DOHH2 (cell line): ENCODE data around the gene INSC.

Source experiments
- H3F3A ChIP-seq: fragments of 200-600 bp; sonication (generic), shearing (Covaris generic); 2 replicates; pipeline ENCODE4 v1.6.0; 2016; ENCODE audit warnings: antibody characterized with exemption, mild to moderate bottlenecking; ENCODE audit not compliant: control insufficient read depth, insufficient read depth
- H3K27ac ChIP-seq: fragments of 200-600 bp; sonication (generic); 2 replicates; pipeline ENCODE4 v1.5.1; 2014; ENCODE audit warnings: low read depth, mild to moderate bottlenecking, low read length, moderate library complexity
- H3K27me3 ChIP-seq: fragments of 200-600 bp; sonication (generic); 2 replicates; pipeline ENCODE4 v1.6.1; 2014; ENCODE audit warnings: mild to moderate bottlenecking, low read length, mixed read lengths; ENCODE audit not compliant: control insufficient read depth
- H3K36me3 ChIP-seq: fragments of 200-600 bp; sonication (generic); 2 replicates; pipeline ENCODE4 v1.6.1; 2014; ENCODE audit warnings: mild to moderate bottlenecking, low read length, moderate library complexity, mixed read lengths; ENCODE audit not compliant: control insufficient read depth
- H3K4me1 ChIP-seq: fragments of 200-600 bp; sonication (generic); 2 replicates; pipeline ENCODE4 v1.6.1; 2014; ENCODE audit warnings: mild to moderate bottlenecking, low read length, mixed read lengths; ENCODE audit not compliant: control insufficient read depth
- H3K4me2 ChIP-seq: fragments of 200-600 bp; sonication (generic); 2 replicates; pipeline ENCODE4 v1.6.0; 2014; ENCODE audit warnings: mild to moderate bottlenecking, low read length, moderate library complexity
- H3K4me3 ChIP-seq: fragments of 200-600 bp; sonication (generic); 2 replicates; pipeline ENCODE4 v1.5.1; 2014; ENCODE audit warnings: mild to moderate bottlenecking, low read length, mixed read lengths
- H3K79me2 ChIP-seq: fragments of 200-600 bp; sonication (generic); 2 replicates; pipeline ENCODE4 v1.6.1; 2014; ENCODE audit warnings: mild to moderate bottlenecking, low read length, mixed read lengths; ENCODE audit not compliant: control insufficient read depth
- H3K9me2 ChIP-seq: fragments of 200-600 bp; sonication (generic); replicated peaks from 2 replicates; pipeline ENCODE4 v1.6.1; 2014; ENCODE audit warnings: mild to moderate bottlenecking, low read length, mixed read lengths; ENCODE audit not compliant: control insufficient read depth
- H3K9me3 ChIP-seq: fragments of 200-600 bp; sonication (generic); 2 replicates; pipeline ENCODE4 v1.6.1; 2014; ENCODE audit warnings: antibody characterized with exemption, low read length, mixed read lengths; ENCODE audit not compliant: control insufficient read depth, insufficient read depth
- H4K20me1 ChIP-seq: fragments of 200-600 bp; sonication (generic); 2 replicates; pipeline ENCODE4 v1.6.0; 2014; ENCODE audit warnings: low read depth, mild to moderate bottlenecking, antibody characterized with exemption, low read length, moderate library complexity; ENCODE audit not compliant: control insufficient read depth, insufficient read depth
- CTCF ChIP-seq: fragments of 200-600 bp; sonication (generic); IDR thresholded peaks from one replicate; pipeline ENCODE4 v1.5.1; 2014; ENCODE audit warnings: antibody characterized with exemption, mild to moderate bottlenecking, low read depth, low read length; ENCODE audit not compliant: poor library complexity, severe bottlenecking
- EZH2phosphoT487 ChIP-seq: fragments of 200-600 bp; sonication (generic); IDR thresholded peaks from 2 replicates; pipeline ENCODE4 v1.6.1; 2017; ENCODE audit warnings: borderline replicate concordance, mild to moderate bottlenecking, antibody characterized with exemption, low read length, moderate library complexity, mixed read lengths

Gene INSC

GRCh38 chr11:15115686-15116085, 963 bp downstream of the INSC start:
- H3K27me3 ChIP-seq, result no peaks in the 10 kb centered on the region
- no peaks in the 10 kb centered on the region for H3K9me3 ChIP-seq
- H3K27ac ChIP-seq, result no peak overlapping the region
- H3K36me3 ChIP-seq, result no peaks in the 10 kb centered on the region
- H3K4me1 ChIP-seq, result peaks cover 16% of the 10 kb centered on the region
- H3K4me3 ChIP-seq, result no peak overlapping the region
- H3F3A ChIP-seq, result 0 out of 2 replicates have a peak, but pooled peaks cover 5% of the 10 kb centered on the region
- H3K4me2 ChIP-seq, result no peak overlapping the region
- H3K79me2 ChIP-seq, result no peaks in the 10 kb centered on the region
- H3K9me2 ChIP-seq, result no peaks in the 10 kb centered on the region
- TF ChIP-seq CTCF (no peak), EZH2phosphoT487 (no peak)
- no peaks in the 10 kb centered on the region for H4K20me1 ChIP-seq

GRCh38 chr11:15117751-15118150, 3.0 kb downstream of the INSC start:
- H3K4me3 ChIP-seq, result no peak overlapping the region
- TF ChIP-seq CTCF (no peak), EZH2phosphoT487 (no peak)
- no peaks in the 10 kb centered on the region for H3K9me3 ChIP-seq
- no peaks in the 10 kb centered on the region for H3K36me3 ChIP-seq
- no peak overlapping the region for H3K27ac ChIP-seq
- 0 out of 2 replicates have a peak, but pooled peaks cover 3% of the 10 kb centered on the region for H3K27me3 ChIP-seq
- H3F3A ChIP-seq, result 0 out of 2 replicates have a peak, but pooled peaks cover 4% of the 10 kb centered on the region
- no peaks in the 10 kb centered on the region for H3K79me2 ChIP-seq
- no peaks in the 10 kb centered on the region for H4K20me1 ChIP-seq
- H3K4me2 ChIP-seq, result no peak overlapping the region
- peaks cover 16% of the 10 kb centered on the region for H3K4me1 ChIP-seq
- no peaks in the 10 kb centered on the region for H3K9me2 ChIP-seq

GRCh38 chr11:15118431-15118830, 3.7 kb downstream of the INSC start:
- H4K20me1 ChIP-seq, result no peaks in the 10 kb centered on the region
- H3K79me2 ChIP-seq, result no peaks in the 10 kb centered on the region
- peaks cover 11% of the 10 kb centered on the region for H3K4me1 ChIP-seq
- H3K27ac ChIP-seq, result no peak overlapping the region
- H3F3A ChIP-seq, result no peaks in the 10 kb centered on the region
- no peak overlapping the region for H3K4me2 ChIP-seq
- no peak for TF ChIP-seq EZH2phosphoT487
- no peak for TF ChIP-seq CTCF
- no peaks in the 10 kb centered on the region for H3K9me3 ChIP-seq
- no peaks in the 10 kb centered on the region for H3K36me3 ChIP-seq
- H3K27me3 ChIP-seq, result peaks cover 6% of the 10 kb centered on the region; the same call in 1 of the 2 replicates
- H3K9me2 ChIP-seq, result no peaks in the 10 kb centered on the region
- no peak overlapping the region for H3K4me3 ChIP-seq

GRCh38 chr11:15119352-15119751, 4.6 kb downstream of the INSC start:
- H3K36me3 ChIP-seq, result no peaks in the 10 kb centered on the region
- H3F3A ChIP-seq, result no peaks in the 10 kb centered on the region
- no peaks in the 10 kb centered on the region for H3K9me3 ChIP-seq
- H3K27me3 ChIP-seq, result peaks cover 11% of the 10 kb centered on the region; the same call in 1 of the 2 replicates
- no peaks in the 10 kb centered on the region for H3K9me2 ChIP-seq
- no peak for TF ChIP-seq CTCF
- TF ChIP-seq EZH2phosphoT487, result no peak
- no peaks in the 10 kb centered on the region for H3K79me2 ChIP-seq
- no peak overlapping the region for H3K27ac ChIP-seq
- no peak overlapping the region for H3K4me3 ChIP-seq
- H4K20me1 ChIP-seq, result no peaks in the 10 kb centered on the region
- no peak overlapping the region for H3K4me2 ChIP-seq
- H3K4me1 ChIP-seq, result peaks cover 2% of the 10 kb centered on the region
